ENCODE results near the gene TRIM67. TPM values are rescaled to one million over a fixed set of nuclear protein-coding genes. Genes with fewer than 3 reads are reported as not detected.

Gene TRIM67
- total RNA-seq, 1 donor from 2014 or later: not detected

- TF ChIP-seq EZH2 (IDR thresholded peaks at IDR 0.05) (no peak), EZH2phosphoT487 (IDR thresholded peaks at IDR 0.05) (no peak), CTCF (IDR thresholded peaks at IDR 0.05) (no peak)
These were observed 26.9 kb downstream of the TRIM67 start for GRCh38 chr1:231188768-231189167.

GRCh38 chr1:231189683-231190270, 27.9 kb downstream of the TRIM67 start:
- Mint-ChIP-seq H3K27me3 (ENCODE audit: insufficient read depth, low read depth) (peaks cover 5% of the 10 kb centered on the region), H3K4me1 (peaks cover 12% of the 10 kb centered on the region), H3K36me3 (no peaks in the 10 kb centered on the region), H3K27ac (no peak overlapping the region), H3K9me3 (peaks cover 10% of the 10 kb centered on the region), H3K4me3 (no peak overlapping the region)
- no peak for DNase-seq (ENCODE audit: low spot score)
- H2AFZ ChIP-seq (replicated peaks): no peak overlapping the region
- H3K9ac ChIP-seq: no peak overlapping the region
- no peaks in the 10 kb centered on the region for H3K9me3 ChIP-seq (ENCODE audit: low read depth)
- TF ChIP-seq EZH2 (IDR thresholded peaks at IDR 0.05) (no peak), CTCF (IDR thresholded peaks at IDR 0.05) (no peak), EZH2phosphoT487 (IDR thresholded peaks at IDR 0.05) (no peak)
- H3F3A ChIP-seq (ENCODE audit: low read depth): peaks cover 11% of the 10 kb centered on the region
- H3K4me2 ChIP-seq: no peak overlapping the region
- H4K20me1 ChIP-seq (ENCODE audit: low read depth): no peaks in the 10 kb centered on the region
- no peaks in the 10 kb centered on the region for H3K79me2 ChIP-seq (ENCODE audit: low read depth)
- H3K36me3 ChIP-seq: no peaks in the 10 kb centered on the region
- no peak overlapping the region for H3K4me3 ChIP-seq
- no peak overlapping the region for H3K27ac ChIP-seq
- H3K4me1 ChIP-seq: peaks cover 25% of the 10 kb centered on the region
- no peaks in the 10 kb centered on the region for H3K27me3 ChIP-seq

More at GRCh38 chr1:231188768-231189167, 26.9 kb downstream of the TRIM67 start:
- Histone ChIP-seq H3K36me3 (no peaks in the 10 kb centered on the region), H3F3A (ENCODE audit: low read depth) (peaks cover 21% of the 10 kb centered on the region), H4K20me1 (ENCODE audit: low read depth) (no peaks in the 10 kb centered on the region), H3K9me3 (ENCODE audit: low read depth) (no peaks in the 10 kb centered on the region), H3K9ac (no peak overlapping the region), H3K27me3 (no peaks in the 10 kb centered on the region), H3K4me2 (no peak overlapping the region), H2AFZ (replicated peaks) (no peak overlapping the region), H3K4me1 (peaks cover 32% of the 10 kb centered on the region), H3K4me3 (no peak overlapping the region), H3K79me2 (ENCODE audit: low read depth) (no peaks in the 10 kb centered on the region), H3K27ac (no peak overlapping the region)
- Mint-ChIP-seq H3K4me1 (peaks cover 20% of the 10 kb centered on the region), H3K9me3 (peaks cover 10% of the 10 kb centered on the region), H3K27ac (no peak overlapping the region), H3K27me3 (ENCODE audit: insufficient read depth, low read depth) (peaks cover 3% of the 10 kb centered on the region), H3K36me3 (no peaks in the 10 kb centered on the region), H3K4me3 (no peak overlapping the region)
- no peak for DNase-seq (ENCODE audit: low spot score)

GRCh38 chr1:231190456-231190855, 28.6 kb downstream of the TRIM67 start:
- H3K4me1 ChIP-seq: peaks cover 18% of the 10 kb centered on the region
- TF ChIP-seq CTCF (IDR thresholded peaks at IDR 0.05) (no peak), EZH2 (IDR thresholded peaks at IDR 0.05) (no peak), EZH2phosphoT487 (IDR thresholded peaks at IDR 0.05) (no peak)
- no peak overlapping the region for H3K27ac ChIP-seq
- no peak overlapping the region for H2AFZ ChIP-seq (replicated peaks)
- Mint-ChIP-seq H3K27ac (no peak overlapping the region), H3K36me3 (no peaks in the 10 kb centered on the region), H3K4me1 (peaks cover 12% of the 10 kb centered on the region), H3K9me3 (peaks cover 10% of the 10 kb centered on the region), H3K27me3 (ENCODE audit: insufficient read depth, low read depth) (peaks cover 5% of the 10 kb centered on the region), H3K4me3 (no peak overlapping the region)
- no peak overlapping the region for H3K4me2 ChIP-seq
- H3K36me3 ChIP-seq: no peaks in the 10 kb centered on the region
- DNase-seq (ENCODE audit: low spot score): no peak
- no peaks in the 10 kb centered on the region for H4K20me1 ChIP-seq (ENCODE audit: low read depth)
- no peak overlapping the region for H3K9ac ChIP-seq
- H3K4me3 ChIP-seq: no peak overlapping the region
- no peaks in the 10 kb centered on the region for H3K27me3 ChIP-seq
- no peaks in the 10 kb centered on the region for H3K9me3 ChIP-seq (ENCODE audit: low read depth)
- peaks cover 6% of the 10 kb centered on the region for H3F3A ChIP-seq (ENCODE audit: low read depth)
- no peaks in the 10 kb centered on the region for H3K79me2 ChIP-seq (ENCODE audit: low read depth)
